Measurements from ENCODE around the gene SVEP1.

SVEP1 gene

GRCh38 chr9:110526426-110526825 lies 53.1 kb downstream of the SVEP1 start:
- no peak for DNase-seq

GRCh38 chr9:110521206-110521605 lies 58.3 kb downstream of the SVEP1 start:
- DNase-seq: no peak

GRCh38 chr9:110520120-110520701 lies 59.3 kb downstream of the SVEP1 start:
- no peak for DNase-seq

GRCh38 chr9:110517483-110517882 lies 62.1 kb downstream of the SVEP1 start:
- no peak for DNase-seq

- DNase-seq: no peak
Observed at GRCh38 chr9:110514897-110515296, 64.6 kb downstream of the SVEP1 start.

GRCh38 chr9:110512817-110513216 lies 66.7 kb downstream of the SVEP1 start:
- DNase-seq: no peak

GRCh38 chr9:110509792-110510191 lies 69.7 kb downstream of the SVEP1 start:
- no peak for DNase-seq

- no peak for DNase-seq
Observed at GRCh38 chr9:110502842-110503241, 76.7 kb downstream of the SVEP1 start.

GRCh38 chr9:110499608-110500007 lies 79.9 kb downstream of the SVEP1 start:
- no peak for DNase-seq

- DNase-seq: no peak
Observed at GRCh38 chr9:110487196-110487595, 92.3 kb downstream of the SVEP1 start.

- no peak for DNase-seq
Observed at GRCh38 chr9:110486218-110486617, 93.3 kb downstream of the SVEP1 start.

- no peak for DNase-seq
Observed at GRCh38 chr9:110479481-110479880, 100.1 kb downstream of the SVEP1 start.

- no peak for DNase-seq
Observed at GRCh38 chr9:110476251-110476650, 103.3 kb downstream of the SVEP1 start.

GRCh38 chr9:110472111-110472510 lies 107.4 kb downstream of the SVEP1 start:
- DNase-seq: no peak

- no peak for DNase-seq
Observed at GRCh38 chr9:110468950-110469349, 110.6 kb downstream of the SVEP1 start.

- no peak for DNase-seq
Observed at GRCh38 chr9:110465190-110465589, 114.4 kb downstream of the SVEP1 start.

- DNase-seq: no peak
Observed at GRCh38 chr9:110464321-110464720, 115.2 kb downstream of the SVEP1 start.

GRCh38 chr9:110463499-110463898 lies 116.0 kb downstream of the SVEP1 start:
- no peak for DNase-seq

- no peak for DNase-seq
Observed at GRCh38 chr9:110457245-110457644, 122.3 kb downstream of the SVEP1 start.

- DNase-seq: no peak
Observed at GRCh38 chr9:110456681-110457080, 122.9 kb downstream of the SVEP1 start.

GRCh38 chr9:110455860-110456259 lies 123.7 kb downstream of the SVEP1 start:
- no peak for DNase-seq

GRCh38 chr9:110452227-110452801 lies 127.2 kb downstream of the SVEP1 start:
- peak; percentile 8 for DNase-seq

- no peak for DNase-seq
Observed at GRCh38 chr9:110451726-110452125, 127.8 kb downstream of the SVEP1 start.

- DNase-seq: no peak
Observed at GRCh38 chr9:110447476-110447875, 132.1 kb downstream of the SVEP1 start.

- DNase-seq: no peak
Observed at GRCh38 chr9:110446171-110446570, 133.4 kb downstream of the SVEP1 start.
